HEK293 (cell line): ENCODE measurements around the gene ROBO1.

Source experiments
- MEIS1 ChIP-seq: sonication (generic); formaldehyde crosslinking; IDR thresholded peaks from 2 replicates; pipeline ENCODE4 v1.8.1; 2022; ENCODE audit warnings: missing genetic modification reagents, mild to moderate bottlenecking, borderline replicate concordance
- ZNF184 ChIP-seq: fragments of 450-650 bp; IDR thresholded peaks from 2 replicates; pipeline ENCODE4 v1.5.1; 2018; ENCODE audit warnings: missing biosample characterization, mild to moderate bottlenecking, missing genetic modification characterization
- ZNF24 ChIP-seq: fragments of 450-650 bp; formaldehyde crosslinking; IDR thresholded peaks from 2 replicates; pipeline ENCODE4 v1.5.1; 2016; ENCODE audit warnings: missing biosample characterization, missing genetic modification characterization
- ZNF274 ChIP-seq, 2 experiments: fragments of 200-500 bp in 1 of 2; fragments of 450-650 bp in 1 of 2; sonication (Bioruptor generic) in 1 of 2; formaldehyde crosslinking in 1 of 2; IDR thresholded peaks; 2 replicates each; pipeline versions ENCODE4 v1.5.1 to v1.6.1; 2014 to 2016; ENCODE audit warnings: borderline replicate concordance in 1 of 2, inconsistent platforms in 1 of 2, low read length in 1 of 2, missing biosample characterization in 1 of 2, missing genetic modification characterization in 1 of 2
- ZNF341 ChIP-seq: fragments of 450-650 bp; formaldehyde crosslinking; IDR thresholded peaks from 2 replicates; pipeline ENCODE4; 2016; ENCODE audit warnings: low read depth, missing biosample characterization, missing genetic modification characterization
- TF ChIP-seq, protein P1 (sequence below): fragments of 450-650 bp; formaldehyde crosslinking; IDR thresholded peaks from 2 replicates; pipeline ENCODE4 v1.5.1; 2016; ENCODE audit warnings: missing biosample characterization, missing genetic modification characterization

DNA sequence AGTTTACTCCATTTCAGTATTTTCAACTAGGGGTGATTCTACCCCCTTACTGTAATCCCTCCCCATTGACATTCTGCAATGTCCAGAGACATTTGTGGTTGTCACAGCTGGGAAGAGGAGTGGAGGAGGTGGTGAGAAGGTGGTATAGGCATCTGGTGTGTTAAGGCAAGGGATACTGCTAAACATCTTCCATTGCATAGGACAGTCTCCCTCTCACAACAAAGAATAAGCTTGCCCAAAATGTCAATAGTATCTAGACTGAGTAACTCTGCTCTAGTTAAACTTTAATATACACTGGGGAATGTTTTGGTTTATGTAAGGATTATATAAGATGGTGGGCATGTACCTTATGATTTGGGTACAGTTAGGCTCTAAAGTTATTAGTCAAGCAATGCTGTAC, 737.6 kb downstream of the ROBO1 start:
- TF ChIP-seq MEIS1 (CRISPR knock-in tag), result no peak
- TF ChIP-seq ZNF274 (IDR thresholded peaks at IDR 0.05; ENCODE audit: low read length), result no peak
- TF ChIP-seq ZNF274 (tag by site-specific recombination; IDR thresholded peaks at IDR 0.05; ENCODE audit: borderline replicate concordance), result no peak
- TF ChIP-seq, protein P1, sequence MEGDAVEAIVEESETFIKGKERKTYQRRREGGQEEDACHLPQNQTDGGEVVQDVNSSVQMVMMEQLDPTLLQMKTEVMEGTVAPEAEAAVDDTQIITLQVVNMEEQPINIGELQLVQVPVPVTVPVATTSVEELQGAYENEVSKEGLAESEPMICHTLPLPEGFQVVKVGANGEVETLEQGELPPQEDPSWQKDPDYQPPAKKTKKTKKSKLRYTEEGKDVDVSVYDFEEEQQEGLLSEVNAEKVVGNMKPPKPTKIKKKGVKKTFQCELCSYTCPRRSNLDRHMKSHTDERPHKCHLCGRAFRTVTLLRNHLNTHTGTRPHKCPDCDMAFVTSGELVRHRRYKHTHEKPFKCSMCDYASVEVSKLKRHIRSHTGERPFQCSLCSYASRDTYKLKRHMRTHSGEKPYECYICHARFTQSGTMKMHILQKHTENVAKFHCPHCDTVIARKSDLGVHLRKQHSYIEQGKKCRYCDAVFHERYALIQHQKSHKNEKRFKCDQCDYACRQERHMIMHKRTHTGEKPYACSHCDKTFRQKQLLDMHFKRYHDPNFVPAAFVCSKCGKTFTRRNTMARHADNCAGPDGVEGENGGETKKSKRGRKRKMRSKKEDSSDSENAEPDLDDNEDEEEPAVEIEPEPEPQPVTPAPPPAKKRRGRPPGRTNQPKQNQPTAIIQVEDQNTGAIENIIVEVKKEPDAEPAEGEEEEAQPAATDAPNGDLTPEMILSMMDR (tag by site-specific recombination), result no peak
- TF ChIP-seq ZNF184 (tag by site-specific recombination), result no peak
- TF ChIP-seq ZNF341 (tag by site-specific recombination), result no peak
- TF ChIP-seq ZNF24 (tag by site-specific recombination), result no peak
